K562 (cell line): ENCODE measurements around the gene PTGR3.

ENCODE experiments used
- TBP ChIP-seq: optimal IDR thresholded peaks from 2 replicates; pipeline ENCODE3; 2011; ENCODE audit warnings: low read depth, low read length, improper control_type of control experiment
- ZNF274 ChIP-seq: IDR thresholded peaks from 2 replicates; pipeline ENCODE4 v1.6.1; 2011; ENCODE audit warnings: low read depth, mild to moderate bottlenecking, low read length, moderate library complexity, borderline replicate concordance

DNA sequence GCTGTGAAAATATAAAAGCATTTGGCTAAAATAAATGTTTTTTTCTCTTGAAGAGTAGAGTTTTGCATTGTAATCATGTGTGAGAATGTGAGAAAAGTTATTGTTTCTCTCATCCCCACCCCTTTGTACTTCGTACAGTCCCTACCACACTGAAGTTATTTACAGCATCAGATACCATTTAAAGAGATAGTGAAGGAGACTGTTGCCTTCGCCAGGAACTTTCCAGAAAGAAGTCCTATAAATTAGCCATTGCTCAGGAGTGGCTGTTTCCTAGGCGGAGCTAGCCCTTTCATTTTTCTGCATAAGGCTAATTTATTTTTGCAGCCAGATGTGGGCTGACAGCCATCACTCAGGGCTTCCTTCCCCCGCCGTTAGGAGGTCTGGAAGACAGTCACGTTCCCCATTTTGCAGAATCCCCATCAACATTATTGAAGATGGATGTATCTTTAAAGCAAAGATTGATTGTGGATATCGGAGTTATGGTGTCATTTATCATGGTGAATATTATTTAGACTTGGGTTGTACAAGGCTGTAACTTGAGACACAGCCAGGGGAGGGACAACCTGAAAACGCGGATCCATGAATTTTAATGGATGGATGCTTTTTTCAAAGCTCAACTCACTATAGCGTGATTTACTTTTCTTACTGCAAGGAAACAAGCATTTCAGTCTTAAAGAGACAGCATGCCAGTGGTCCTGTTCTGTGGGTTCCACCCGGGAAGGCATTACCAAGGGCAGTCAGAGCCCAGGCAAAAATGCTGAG lies 18.8 kb upstream of the PTGR3 start:
- TF ChIP-seq TBP (no peak), ZNF274 (no peak)
